HAP-1 (cell line): ENCODE data around the gene MAMSTR.
A peak's percentile ranks its signal among the peaks of the same experiment; 100 is the strongest.
"Not testable (repeated sequence)": the region's sequence is repeated elsewhere in the genome, so short reads cannot be mapped to it uniquely, and the experiment has no call there.

Experiments
- DNase-seq, 2 experiments: peaks; one replicate each; pipeline ENCODE4 v3.0.0-alpha.2; 2016 to 2020; ENCODE audit warnings: low spot score in 2 of 2
- H3K27me3 ChIP-seq: fragments of 250-450 bp; sonication (Bioruptor Pico); 2 replicates; pipeline ENCODE4 v1.5.1; 2020; ENCODE audit warnings: low read depth, mild to moderate bottlenecking, moderate library complexity
- H3K36me3 ChIP-seq: fragments of 250-450 bp; sonication (Bioruptor Pico); replicated peaks from 2 replicates; pipeline ENCODE4 v1.5.1; 2020; ENCODE audit warnings: mild to moderate bottlenecking
- H3K4me1 ChIP-seq: fragments of 250-450 bp; sonication (Bioruptor Pico); 2 replicates; pipeline ENCODE4 v1.5.1; 2020; ENCODE audit warnings: mild to moderate bottlenecking
- H3K4me3 ChIP-seq: fragments of 250-450 bp; sonication (Bioruptor Pico); 2 replicates; pipeline ENCODE4 v1.5.1; 2020; ENCODE audit warnings: mild to moderate bottlenecking, moderate library complexity
- H3K9me3 ChIP-seq: fragments of 250-450 bp; sonication (Bioruptor Pico); 2 replicates; pipeline ENCODE4 v1.5.1; 2020; ENCODE audit warnings: mild to moderate bottlenecking, moderate library complexity
- in situ Hi-C: fragments of 300-500 bp; cut with MboI; formaldehyde crosslinking; loops from 3 replicates; pipeline ENCODE4 v1.14.3; 2020; ENCODE audit warnings: low sequenced_read_pairs, inconsistent platforms, mixed read lengths

The MAMSTR gene

GRCh38 chr19:48680436-48681126 is 38.9 kb downstream of the MAMSTR start:
- in situ Hi-C loops = no loop called here
- no peak for DNase-seq
- H3K4me3 ChIP-seq = no peak overlapping the region
- peaks cover 14% of the 10 kb centered on the region for H3K4me1 ChIP-seq
- H3K9me3 ChIP-seq = no peaks in the 10 kb centered on the region
- no peaks in the 10 kb centered on the region for H3K27me3 ChIP-seq
- H3K36me3 ChIP-seq = no peaks in the 10 kb centered on the region

- DNase-seq, H3K36me3 ChIP-seq, H3K4me1 ChIP-seq, H3K27me3 ChIP-seq, H3K9me3 ChIP-seq, H3K4me3 ChIP-seq, in situ Hi-C loops: not testable (repeated sequence)
Observed at GRCh38 chr19:48680006-48680405, 39.5 kb downstream of the MAMSTR start.

- DNase-seq = no peak
- H3K9me3 ChIP-seq = no peaks in the 10 kb centered on the region
- H3K36me3 ChIP-seq = no peaks in the 10 kb centered on the region
- no peak overlapping the region for H3K4me3 ChIP-seq
- in situ Hi-C loops = no loop called here
- peaks cover 2% of the 10 kb centered on the region; the same call in 1 of the 2 replicates for H3K4me1 ChIP-seq
- H3K27me3 ChIP-seq = no peaks in the 10 kb centered on the region
Observed at GRCh38 chr19:48678201-48678600, 41.3 kb downstream of the MAMSTR start.

GRCh38 chr19:48676887-48677286 is 42.6 kb downstream of the MAMSTR start:
- Histone ChIP-seq H3K27me3 (no peaks in the 10 kb centered on the region), H3K36me3 (no peaks in the 10 kb centered on the region), H3K4me1 (peaks cover 2% of the 10 kb centered on the region; the same call in 1 of the 2 replicates), H3K9me3 (no peaks in the 10 kb centered on the region), H3K4me3 (no peak overlapping the region)
- in situ Hi-C loops = no loop called here
- no peak for DNase-seq

- Histone ChIP-seq H3K4me3 (no peak overlapping the region), H3K9me3 (no peaks in the 10 kb centered on the region), H3K4me1 (peaks cover 2% of the 10 kb centered on the region; the same call in 1 of the 2 replicates), H3K36me3 (no peaks in the 10 kb centered on the region), H3K27me3 (no peaks in the 10 kb centered on the region)
- in situ Hi-C loops = no loop called here
- no peak for DNase-seq
Observed at GRCh38 chr19:48676487-48676886, 43.0 kb downstream of the MAMSTR start.

GRCh38 chr19:48674921-48675824 is 44.4 kb downstream of the MAMSTR start:
- H3K4me1 ChIP-seq = peaks cover 2% of the 10 kb centered on the region; the same call in 1 of the 2 replicates
- H3K9me3 ChIP-seq = no peaks in the 10 kb centered on the region
- no peak overlapping the region for H3K4me3 ChIP-seq
- H3K27me3 ChIP-seq = no peaks in the 10 kb centered on the region
- in situ Hi-C loops = no loop called here
- no peaks in the 10 kb centered on the region for H3K36me3 ChIP-seq
- peak; percentile 81 to 91 for DNase-seq

GRCh38 chr19:48674216-48674809 is 45.2 kb downstream of the MAMSTR start:
- in situ Hi-C loops = no loop called here
- H3K9me3 ChIP-seq = no peaks in the 10 kb centered on the region
- no peaks in the 10 kb centered on the region for H3K27me3 ChIP-seq
- H3K4me3 ChIP-seq = no peak overlapping the region
- no peak for DNase-seq
- peaks cover 2% of the 10 kb centered on the region; the same call in 1 of the 2 replicates for H3K4me1 ChIP-seq
- no peaks in the 10 kb centered on the region for H3K36me3 ChIP-seq

GRCh38 chr19:48673436-48674100 is 46.0 kb downstream of the MAMSTR start:
- Histone ChIP-seq H3K4me1 (peaks cover 2% of the 10 kb centered on the region; the same call in 1 of the 2 replicates), H3K27me3 (no peaks in the 10 kb centered on the region), H3K9me3 (no peaks in the 10 kb centered on the region), H3K36me3 (no peaks in the 10 kb centered on the region), H3K4me3 (no peak overlapping the region)
- no peak for DNase-seq
- in situ Hi-C loops = no loop called here

- Histone ChIP-seq H3K9me3 (no peaks in the 10 kb centered on the region), H3K27me3 (no peaks in the 10 kb centered on the region), H3K4me1 (peaks cover 2% of the 10 kb centered on the region; the same call in 1 of the 2 replicates), H3K36me3 (no peaks in the 10 kb centered on the region), H3K4me3 (no peak within 1 kb of the TSS)
- in situ Hi-C loops = no loop called here
- DNase-seq = no peak
Observed at GRCh38 chr19:48672994-48673393, 46.5 kb downstream of the MAMSTR start, which contains the start of gene NTN5. NTN5 (minus strand) TSS chr19:48673017; CDS start chr19:48670986, 2,031 bp downstream.

- H3K36me3 ChIP-seq = no peaks in the 10 kb centered on the region
- DNase-seq = no peak
- no peaks in the 10 kb centered on the region for H3K27me3 ChIP-seq
- H3K4me3 ChIP-seq = no peak overlapping the region
- H3K9me3 ChIP-seq = no peaks in the 10 kb centered on the region
- in situ Hi-C loops = no loop called here
- H3K4me1 ChIP-seq = peaks cover 2% of the 10 kb centered on the region; the same call in 1 of the 2 replicates
Observed at GRCh38 chr19:48671446-48671995, 48.0 kb downstream of the MAMSTR start.

GRCh38 chr19:48670699-48671445 is 48.7 kb downstream of the MAMSTR start:
- H3K36me3 ChIP-seq = no peaks in the 10 kb centered on the region
- H3K4me1 ChIP-seq = peaks cover 2% of the 10 kb centered on the region; the same call in 1 of the 2 replicates
- no peaks in the 10 kb centered on the region for H3K27me3 ChIP-seq
- DNase-seq = no peak
- H3K4me3 ChIP-seq = no peak overlapping the region
- in situ Hi-C loops = no loop called here
- H3K9me3 ChIP-seq = no peaks in the 10 kb centered on the region

- Histone ChIP-seq H3K36me3 (no peaks in the 10 kb centered on the region), H3K4me1 (peaks cover under 1% of the 10 kb centered on the region; the same call in 1 of the 2 replicates), H3K4me3 (no peak overlapping the region), H3K9me3 (no peaks in the 10 kb centered on the region), H3K27me3 (no peaks in the 10 kb centered on the region)
- DNase-seq = no peak
- in situ Hi-C loops = no loop called here
Observed at GRCh38 chr19:48669903-48670668, 49.4 kb downstream of the MAMSTR start.
